ENCODE data around the gene ITPR1. TPM values are rescaled to one million over a fixed set of nuclear protein-coding genes. Genes with fewer than 3 reads are reported as not detected.

ITPR1 gene
- total and polyA plus RNA-seq, 2 of the 4 experiments (the other 2 are of a cell fraction) = 1.8 to 5.7 TPM

DNA sequence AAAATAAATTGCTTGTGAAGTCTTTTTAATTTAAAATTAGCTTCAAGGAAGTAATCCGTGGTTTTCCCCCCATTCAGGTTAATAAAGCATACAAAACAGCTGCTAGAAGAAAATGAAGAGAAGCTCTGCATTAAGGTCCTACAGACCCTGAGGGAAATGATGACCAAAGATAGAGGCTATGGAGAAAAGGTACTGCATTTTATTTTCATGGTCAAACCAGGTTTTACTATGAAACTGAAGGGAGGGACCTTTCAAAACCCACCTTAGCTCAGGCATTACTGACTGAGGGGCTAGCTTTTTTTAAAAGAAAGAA lies 218.5 kb downstream of the ITPR1 start:
- peaks cover 2% of the 10 kb centered on the region; the same call in 1 of the 2 replicates for H3K4me1 ChIP-seq (ENCODE audit: control insufficient read depth, insufficient read depth, low read length)

More for the DNA sequence above, 218.5 kb downstream of the ITPR1 start:
- H2AK5ac ChIP-seq (ENCODE audit: low read depth, low read length) = no peak overlapping the region
- H3K9ac ChIP-seq (ENCODE audit: low read depth, low read length) = no peak overlapping the region
- BruUV-seq (replicated peaks) = no TSS peak
- H4K8ac ChIP-seq (ENCODE audit: low read depth in 2 of 2, low read length in 2 of 2) = no peak overlapping the region
- H3K4ac ChIP-seq (ENCODE audit: low read depth, low read length) = no peak overlapping the region
- H2BK15ac ChIP-seq (ENCODE audit: low read depth, low read length) = no peak overlapping the region
- no peak overlapping the region for H2BK20ac ChIP-seq (ENCODE audit: low read depth, low read length)
- no peak overlapping the region for H2AFZ ChIP-seq (replicated peaks; ENCODE audit: low read length, poor library complexity)
- POLR2A ChIA-PET (ENCODE audit: unreplicated experiment) = interaction anchor here (0.5 to 0.8 kb wide), 2 partner anchors 275 to 346 kb away, joined by 3 to 10 read pairs; no protein-coding TSS in a partner anchor
- no peak for DNase-seq
- H3K27ac ChIP-seq (ENCODE audit: insufficient read depth, low read length) = no peak overlapping the region
- TF ChIP-seq POLR2A (IDR thresholded peaks at IDR 0.05; ENCODE audit: low read depth, low read length) (no peak), SMC3 (IDR thresholded peaks at IDR 0.05; ENCODE audit: low read depth, low read length) (no peak), MXI1 (IDR thresholded peaks at IDR 0.05; ENCODE audit: borderline replicate concordance, low read depth, low read length) (no peak), RAD21 (IDR thresholded peaks at IDR 0.05; ENCODE audit: low read length) (no peak), ELK1 (IDR thresholded peaks at IDR 0.05; ENCODE audit: borderline replicate concordance, low read depth, low read length) (no peak), RFX5 (IDR thresholded peaks at IDR 0.05; ENCODE audit: low read depth, low read length) (no peak), MAFK (IDR thresholded peaks at IDR 0.05; ENCODE audit: low read depth, low read length) (no peak), NFE2L2 (IDR thresholded peaks at IDR 0.05; ENCODE audit: low read depth, low read length) (no peak), MAZ (IDR thresholded peaks at IDR 0.05; ENCODE audit: borderline replicate concordance, low read depth, low read length) (no peak)
- no peak overlapping the region for H2BK120ac ChIP-seq (ENCODE audit: low read depth, low read length)
- H3K14ac ChIP-seq (replicated peaks; ENCODE audit: low read depth, low read length) = no peak overlapping the region
- CTCF ChIA-PET = interaction anchor here (0.6 to 3.0 kb wide), 42 partner anchors 9 to 693 kb away, joined by 3 to 26 read pairs (median 4); no protein-coding TSS in a partner anchor
- no peaks in the 10 kb centered on the region for H3K9me1 ChIP-seq (ENCODE audit: insufficient read depth, low read length)
- H3K9me3 ChIP-seq (ENCODE audit: control insufficient read depth, insufficient read depth, low read length) = no peaks in the 10 kb centered on the region
- no peak overlapping the region for H3K56ac ChIP-seq (ENCODE audit: extremely low read depth, insufficient read depth, low read length)
- no peaks in the 10 kb centered on the region for H4K20me1 ChIP-seq (ENCODE audit: insufficient read depth, low read length)
- no peak overlapping the region for H4K91ac ChIP-seq (ENCODE audit: insufficient read depth, low read depth, low read length)
- H2AK9ac ChIP-seq (replicated peaks; ENCODE audit: low read depth, low read length, poor library complexity) = no peak overlapping the region
- no peak overlapping the region for H4K5ac ChIP-seq (ENCODE audit: low read depth, low read length)
- WGBS, 2 experiments (ENCODE audit: extremely low coverage in 2 of 2, insufficient read length in 1 of 2) = no CpG with 5 or more reads among the region's 1 CpG
- in situ Hi-C loops (cut with MboI; ENCODE audit: low sequenced_read_pairs) = loop anchor here (10.0 kb wide), 1 partner anchor 313 kb away; no protein-coding TSS in a partner anchor
- H3K23ac ChIP-seq (ENCODE audit: low read depth, low read length) = no peak overlapping the region
- no peaks in the 10 kb centered on the region for H3K27me3 ChIP-seq (ENCODE audit: control insufficient read depth, insufficient read depth, low read length)
- H3K79me1 ChIP-seq (ENCODE audit: low read depth in 1 of 2, low read length in 2 of 2) = no peaks in the 10 kb centered on the region
- H3K36me3 ChIP-seq (ENCODE audit: control insufficient read depth, insufficient read depth, low read length) = peaks cover 1% of the 10 kb centered on the region; the same call in 1 of the 2 replicates
- intact Hi-C loops (cut with micrococcal nuclease) = loop anchor here (1.0 to 5.0 kb wide), 6 partner anchors 55 to 476 kb away; partner anchors contain the start of genes ARL8B and EDEM1
- dilution Hi-C loops (cut with HindIII; ENCODE audit: low sequenced_read_pairs, unreplicated experiment) = no loop called here
- ATAC-seq (ENCODE audit: low read depth) = peak; percentile 46
- H3K18ac ChIP-seq (ENCODE audit: low read depth, low read length) = no peak overlapping the region
- no peak overlapping the region for H3K4me2 ChIP-seq (ENCODE audit: low read depth, low read length)
- no peak overlapping the region for H2BK5ac ChIP-seq (ENCODE audit: low read depth, low read length, poor library complexity, severe bottlenecking)
- H3K4me3 ChIP-seq (ENCODE audit: insufficient read depth, low read depth, low read length) = no peak overlapping the region
